Inflammatory macrophage treated with lipopolysaccharide for 1 hour (primary cell): ENCODE results near the gene HPSE2.
"Not testable (repeated sequence)": the region's sequence is repeated elsewhere in the genome, so short reads cannot be mapped to it uniquely, and the experiment has no call there.

Source experiments
- DNase-seq, 2 donors: peaks; one replicate each; pipeline ENCODE4 v3.0.0-alpha.2; 2020 to 2022

The HPSE2 gene

DNA sequence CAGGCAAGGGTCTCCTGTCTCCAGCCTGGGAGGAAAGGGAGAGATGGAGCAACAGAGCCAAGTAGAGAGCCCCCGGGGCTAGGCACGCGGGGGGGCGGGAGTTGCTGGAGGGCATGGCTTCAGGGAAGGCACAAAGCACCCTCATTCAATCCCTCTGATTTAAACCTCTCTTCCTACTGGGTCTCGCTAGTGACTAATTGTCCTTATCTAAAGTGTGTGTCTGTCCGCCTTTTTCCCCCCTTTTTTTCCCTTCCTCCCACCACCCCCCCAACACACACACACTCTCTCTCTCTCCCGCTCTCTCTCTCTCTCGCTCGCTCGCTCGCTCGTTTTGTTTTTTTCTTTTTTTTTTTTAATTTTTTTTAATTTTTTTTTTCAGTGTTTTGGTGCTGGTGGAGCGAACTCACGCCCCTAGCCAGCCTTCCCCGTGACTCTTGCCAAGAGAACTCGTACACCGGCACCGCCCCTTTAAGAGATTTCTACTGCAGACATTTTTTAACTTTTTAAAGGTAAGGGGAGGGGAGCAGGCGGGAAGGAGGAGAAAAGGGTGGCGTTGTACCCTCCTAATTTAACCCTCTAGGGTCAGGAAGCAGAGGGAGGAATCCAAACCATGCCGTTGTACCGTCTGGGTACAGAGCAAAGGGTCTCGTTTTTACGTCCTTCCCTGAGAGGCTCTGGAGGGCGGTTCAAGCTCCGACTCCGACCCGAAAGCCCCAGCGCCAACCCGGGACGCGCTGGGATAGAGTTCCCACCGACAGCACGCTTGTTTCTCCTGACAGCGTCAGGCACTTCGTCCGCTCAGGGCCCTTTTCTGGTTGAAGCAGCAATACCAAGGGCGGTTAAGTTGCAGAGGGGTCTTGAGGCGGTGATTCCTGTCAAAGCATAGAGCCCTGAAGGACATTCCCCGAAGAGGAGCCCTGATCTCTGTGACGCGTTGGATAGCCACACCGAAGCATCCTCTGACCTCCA lies at the start of gene HPSE2:
HPSE2 (minus strand) TSS at position 195 of the 969 bp plus-strand sequence.
- no peak for DNase-seq

DNA sequence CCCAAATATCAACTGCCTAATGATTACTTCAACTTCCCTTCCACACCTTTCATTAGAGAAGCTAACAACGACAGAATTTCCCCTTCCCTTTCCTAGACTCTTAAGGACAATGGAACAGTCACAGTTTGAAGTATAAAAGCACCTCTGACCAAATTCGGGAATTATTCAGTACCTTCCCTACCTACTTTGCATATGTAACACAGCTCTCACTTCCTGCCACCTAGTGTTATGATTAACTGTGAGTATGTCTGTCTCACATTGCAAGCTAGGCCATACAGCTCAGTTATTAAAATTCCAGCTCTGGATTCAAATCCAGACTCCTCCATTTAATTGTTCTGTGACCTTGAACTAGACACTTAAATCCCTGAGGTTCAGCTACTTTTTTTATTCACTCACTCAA lies 44.8 kb upstream of the HPSE2 start:
- DNase-seq: no peak

DNA sequence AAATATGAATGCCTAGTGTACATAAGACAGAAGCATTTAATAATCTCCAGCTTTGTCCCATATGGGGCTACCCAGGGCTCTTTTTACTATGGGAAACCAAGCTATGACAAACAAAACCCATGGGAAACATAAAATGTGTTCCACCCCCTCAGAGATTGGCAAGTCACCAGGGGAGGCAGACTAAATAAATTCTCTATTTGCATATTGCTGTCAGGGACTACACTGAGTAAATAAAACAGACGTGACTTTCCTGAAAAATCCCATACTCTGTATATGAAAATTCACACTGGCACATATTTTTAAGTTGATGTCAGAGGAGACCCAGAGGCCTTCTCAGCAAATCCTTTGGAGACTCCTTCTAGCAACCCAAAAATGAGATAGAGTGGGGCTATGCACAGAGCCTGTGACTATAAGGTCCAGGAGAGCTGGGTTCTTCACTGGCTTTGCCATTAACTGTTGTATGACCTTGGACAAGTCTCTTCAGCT lies 44.0 kb upstream of the HPSE2 start:
- DNase-seq: no peak

DNA sequence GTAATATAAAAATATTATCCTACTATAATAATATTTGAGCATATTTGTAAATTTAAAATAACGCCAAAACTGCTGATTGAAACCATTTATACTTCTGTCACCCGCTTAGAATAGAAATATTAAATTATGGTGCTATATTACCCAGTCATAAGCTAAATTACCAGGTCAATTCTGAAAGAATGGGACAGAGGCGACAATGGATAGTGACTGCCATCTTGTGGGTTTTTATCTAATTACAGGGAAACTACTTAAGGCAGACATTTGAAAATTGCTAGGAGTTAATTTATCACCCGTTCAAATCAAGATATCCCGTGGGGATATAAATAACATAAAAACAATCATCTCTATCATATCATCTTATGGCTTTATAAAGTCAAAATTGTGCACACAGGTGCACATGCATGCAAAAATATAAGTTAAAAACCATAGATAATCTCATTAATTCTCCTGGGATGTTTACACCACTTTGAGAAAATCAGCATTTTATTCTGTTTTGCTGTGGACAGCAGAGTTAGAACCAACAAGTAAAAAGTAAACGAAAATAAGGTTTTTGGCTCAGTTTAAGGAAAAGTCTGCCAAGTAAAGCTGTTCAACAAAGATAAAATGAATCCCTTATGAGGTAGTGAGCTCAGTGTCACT lies 41.3 kb upstream of the HPSE2 start:
- DNase-seq: peak; percentile 8 to 54

DNA sequence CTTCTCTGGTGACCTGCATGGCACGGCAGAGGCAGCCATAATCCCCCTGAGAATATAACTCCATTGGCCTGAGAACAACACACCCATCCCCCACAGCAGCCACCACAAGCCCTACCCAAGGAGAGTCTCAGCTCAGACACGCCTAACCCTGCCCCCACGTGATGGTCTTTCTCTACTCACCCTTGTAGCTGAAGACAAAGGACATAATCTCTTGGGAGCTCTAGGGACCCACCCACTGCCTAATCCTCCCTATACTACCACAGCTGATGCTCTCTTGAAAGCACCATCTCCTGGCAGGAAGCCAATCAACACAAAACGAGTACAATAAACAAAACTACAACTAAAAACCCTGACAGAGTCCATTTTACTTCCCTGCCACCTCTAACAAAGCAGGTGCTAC lies 30.7 kb upstream of the HPSE2 start:
- DNase-seq: no peak

DNA sequence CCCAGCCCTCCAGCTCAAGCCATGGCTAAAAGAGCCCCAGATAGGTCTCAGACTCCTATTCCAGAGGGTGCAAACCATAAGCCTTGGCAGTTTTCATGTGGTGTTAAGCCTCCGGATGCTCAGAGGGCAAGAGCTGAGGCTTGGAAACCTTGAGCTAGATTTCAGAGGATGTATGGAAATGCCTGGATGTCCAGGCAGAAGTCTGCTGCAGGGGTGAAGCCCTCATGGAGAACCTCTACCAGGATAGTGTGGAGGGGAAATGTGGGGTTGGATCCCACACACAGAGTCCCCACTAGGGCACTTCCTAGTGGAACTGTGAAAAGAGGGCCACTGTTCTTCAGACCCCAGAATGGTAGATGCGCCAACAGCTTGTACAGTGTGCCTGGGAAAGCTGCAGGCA lies 13.2 kb upstream of the HPSE2 start:
- no peak for DNase-seq

DNA sequence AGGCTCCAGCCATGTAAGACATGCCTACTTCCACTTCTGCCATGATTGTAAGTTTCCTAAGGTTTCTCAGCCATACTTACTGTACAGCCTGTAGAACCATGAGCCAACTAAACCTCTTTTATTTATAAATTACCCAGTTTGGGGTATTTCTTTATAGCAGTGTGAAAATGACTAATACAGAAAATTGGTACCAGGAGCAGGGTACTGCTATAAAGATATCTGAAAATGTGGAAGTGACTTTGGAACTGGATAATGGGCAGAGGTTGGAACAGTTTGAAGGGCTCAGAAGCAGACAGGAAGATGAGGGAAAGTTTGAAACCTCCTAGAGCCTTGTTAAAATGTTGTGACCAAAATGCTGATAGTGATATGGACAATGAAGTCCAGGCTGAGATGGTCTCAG lies 12.2 kb upstream of the HPSE2 start:
- not testable (repeated sequence) for DNase-seq

DNA sequence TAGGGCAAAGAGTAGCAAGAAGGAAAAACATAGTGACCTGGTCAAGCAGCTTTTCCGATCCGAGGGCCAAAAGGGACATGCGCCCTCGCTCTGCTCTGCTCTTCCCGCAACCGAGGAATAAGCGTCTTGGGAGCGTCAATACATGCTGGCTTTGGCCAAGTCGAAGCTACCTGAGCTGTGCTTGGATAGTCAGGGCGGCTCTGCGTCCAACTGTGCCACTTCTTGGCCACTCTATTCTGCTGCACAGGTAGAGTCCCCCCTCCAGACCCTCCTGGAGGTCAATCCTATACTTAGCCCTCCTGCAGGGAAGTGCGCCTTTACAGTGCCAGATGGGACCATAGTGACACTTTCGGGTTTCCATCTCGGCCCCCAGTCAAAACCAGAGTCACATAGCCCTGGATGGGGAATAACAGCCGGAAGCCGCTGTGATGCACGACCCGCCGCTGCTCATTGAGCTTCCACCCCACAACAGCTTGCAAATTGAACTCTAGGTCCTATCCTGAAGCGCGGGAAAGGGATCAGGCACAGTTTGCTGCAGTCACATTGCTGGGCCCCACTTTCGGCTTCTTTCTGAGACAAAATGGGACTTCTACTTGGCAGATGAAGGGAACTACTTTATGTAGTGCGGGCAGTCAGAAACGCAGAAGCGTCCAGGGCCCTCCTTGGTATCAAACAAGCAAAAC lies 1.1 kb upstream of the HPSE2 start:
- DNase-seq: no peak

DNA sequence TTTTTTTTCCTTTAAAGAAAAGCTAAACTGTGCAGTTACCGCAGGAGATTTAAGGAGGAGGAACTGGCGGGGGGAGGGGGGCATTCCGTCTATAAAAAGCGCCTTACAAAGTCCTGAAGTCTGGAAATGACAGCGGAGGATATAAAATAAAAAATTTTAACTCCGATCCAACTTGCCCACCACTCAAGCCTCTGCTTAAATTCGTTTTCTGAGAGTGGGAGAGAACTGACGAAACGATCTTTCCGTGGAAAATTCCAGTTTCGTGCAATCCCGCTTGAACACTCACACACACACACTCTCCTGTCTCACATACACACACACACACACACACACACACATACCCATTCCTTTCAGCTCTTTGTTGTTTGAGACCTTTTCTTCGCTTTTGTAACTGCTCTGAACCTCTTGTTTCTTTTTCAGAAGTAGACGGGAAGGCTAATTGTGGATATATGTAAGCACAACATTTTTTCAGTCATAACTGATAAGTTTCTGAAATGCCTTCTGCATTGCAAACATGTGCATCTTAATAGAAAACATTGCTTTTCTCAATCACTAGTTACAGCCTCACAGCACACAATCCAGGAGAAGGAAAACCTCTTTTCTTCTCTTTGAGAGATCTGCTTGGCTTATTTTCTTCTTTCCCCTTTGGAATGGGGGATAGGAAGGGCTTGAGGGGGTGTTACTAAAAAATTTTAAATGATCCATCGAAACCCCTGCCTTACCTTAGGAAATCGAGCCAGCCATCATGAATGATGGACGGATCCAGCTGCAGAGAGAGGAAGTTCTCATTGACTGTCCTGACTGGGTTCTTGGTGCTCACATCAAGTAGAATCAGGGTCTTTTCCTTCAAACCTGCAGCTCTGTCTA lies 628 bp downstream of the HPSE2 start:
- DNase-seq: peak; percentile 46 to 50

DNA sequence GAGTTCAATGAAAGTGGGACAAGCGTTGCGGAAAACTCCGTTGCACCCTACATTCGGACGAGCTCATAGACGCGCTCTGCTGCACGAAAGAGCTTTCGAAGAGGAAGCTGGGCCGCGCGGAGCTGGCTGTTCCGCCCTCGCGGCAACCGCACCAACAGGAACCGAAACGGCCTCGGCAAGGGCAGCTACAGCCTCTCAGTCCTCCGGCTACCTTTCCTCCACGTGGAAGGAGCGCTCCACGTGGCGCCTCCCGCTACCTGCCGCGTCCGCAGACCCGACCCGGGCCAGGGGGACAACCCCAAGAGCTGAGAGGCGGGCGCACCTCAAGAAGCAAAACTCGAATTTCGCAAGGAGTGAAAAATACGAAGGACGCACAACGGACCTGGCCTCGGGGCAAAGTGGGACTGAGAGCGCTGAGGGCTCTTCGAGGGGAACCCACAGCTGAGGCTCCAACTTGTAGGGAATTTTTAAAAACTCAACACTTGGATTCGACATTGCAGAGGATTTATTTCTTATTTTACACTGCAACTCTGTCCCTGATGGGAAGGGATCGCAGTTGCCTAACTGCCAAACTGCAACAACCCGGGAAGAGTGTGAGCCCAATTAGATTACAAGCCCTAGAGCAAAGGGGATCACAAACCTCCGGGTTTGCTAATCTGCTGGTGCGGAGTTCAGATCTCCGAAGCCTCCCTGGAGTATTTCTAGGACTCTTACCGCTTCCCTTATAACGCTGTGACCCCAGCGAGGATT lies 1.4 kb downstream of the HPSE2 start:
- DNase-seq: peak; percentile 77 to 78

DNA sequence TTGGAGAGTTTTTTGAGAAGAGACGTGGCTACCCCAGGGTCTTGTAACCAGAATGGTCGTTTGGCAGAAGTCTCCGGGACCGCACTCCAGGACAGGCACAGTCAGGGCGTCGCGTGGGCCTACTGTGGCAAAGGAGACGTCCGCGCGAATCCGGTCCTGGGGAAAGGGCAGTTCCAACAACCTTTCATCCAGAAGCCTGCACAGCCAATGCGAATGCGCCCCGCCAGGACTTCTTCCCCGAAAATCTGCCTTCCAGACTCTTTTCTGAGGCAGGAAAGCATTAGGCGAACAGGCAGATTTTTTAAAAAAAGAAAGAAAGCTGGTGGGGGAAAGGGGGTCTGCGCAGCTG lies 2.0 kb downstream of the HPSE2 start:
- DNase-seq: no peak

DNA sequence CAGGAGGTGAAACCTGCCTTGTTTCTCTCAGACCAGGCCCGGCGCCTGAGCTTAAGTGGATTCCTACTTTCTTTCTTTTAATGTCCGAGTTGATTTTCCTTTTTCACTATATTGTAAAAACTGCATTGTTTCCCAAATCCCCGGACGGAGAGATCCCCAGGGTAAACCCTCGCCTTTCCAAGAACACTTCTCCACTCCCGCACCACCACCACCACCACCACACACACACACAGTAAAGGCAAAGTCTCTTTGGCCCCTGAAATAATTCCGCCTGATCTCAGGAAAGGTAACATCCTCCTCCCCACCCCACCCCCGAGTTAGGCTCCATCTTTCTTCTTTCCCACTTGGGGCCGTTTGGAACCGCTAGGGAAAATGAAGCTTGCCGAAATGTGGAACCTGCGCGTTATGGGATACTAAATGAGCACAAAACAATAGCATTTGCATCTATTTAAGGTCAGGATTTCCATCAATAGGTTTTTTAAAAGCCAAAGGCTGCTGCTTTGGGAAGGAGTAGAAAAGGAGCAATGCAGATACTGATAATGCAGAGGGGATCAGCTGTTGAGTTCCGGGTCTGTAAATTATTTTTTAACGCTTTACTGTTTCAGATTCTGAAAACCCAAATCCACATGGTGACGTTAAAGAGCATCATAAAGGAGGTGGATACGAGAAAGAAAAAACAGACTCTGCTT lies 2.5 kb downstream of the HPSE2 start:
- no peak for DNase-seq

DNA sequence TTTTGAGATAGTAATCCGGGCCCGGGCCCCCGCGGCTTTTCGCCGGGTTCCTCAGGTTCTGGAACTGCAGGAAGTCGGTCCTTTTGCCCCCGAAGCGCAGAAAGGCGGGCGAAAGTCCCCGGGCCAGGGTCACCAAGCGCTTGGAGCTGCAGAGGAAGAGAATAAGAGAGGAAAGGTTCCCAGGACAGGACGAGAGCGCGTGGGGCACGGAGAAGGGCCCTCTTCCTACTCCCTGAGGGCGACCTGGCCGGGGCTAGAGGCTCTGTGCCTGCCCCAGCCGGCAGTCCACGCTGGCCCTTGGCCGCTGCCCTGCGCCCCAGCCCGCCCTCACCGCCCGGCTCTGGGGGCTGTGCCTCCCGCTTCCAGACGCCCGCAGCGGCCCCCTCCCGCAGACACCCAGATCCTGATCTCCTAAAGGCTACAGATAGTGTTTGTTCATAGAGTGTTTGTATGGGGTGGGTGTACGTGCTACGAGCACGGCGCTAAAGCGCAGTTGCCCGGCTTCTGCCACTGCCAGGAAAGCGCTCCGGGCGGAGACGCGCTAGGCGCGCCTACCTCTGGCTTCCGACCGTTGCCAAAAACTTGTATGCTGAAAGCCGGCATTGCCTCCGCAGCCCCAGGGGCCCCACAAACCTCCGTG lies 3.2 kb downstream of the HPSE2 start:
- no peak for DNase-seq

DNA sequence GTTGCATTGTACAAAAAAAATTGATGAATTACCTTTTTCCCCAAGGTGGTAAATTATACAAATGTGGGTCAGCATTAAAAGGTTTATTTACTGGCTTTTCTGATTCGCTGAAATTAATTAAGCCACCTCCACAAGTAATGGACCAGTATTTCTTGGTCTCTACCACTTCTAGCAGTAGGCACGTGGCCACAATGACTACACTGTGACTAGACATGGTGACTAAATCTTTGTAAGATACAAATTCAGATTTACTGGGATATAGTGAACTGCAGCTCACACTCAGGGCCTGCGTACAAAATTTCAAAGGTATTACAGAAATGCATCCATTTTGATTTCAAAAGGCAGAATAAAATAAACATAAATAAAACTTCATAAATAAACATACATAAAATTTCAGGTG lies 10.9 kb downstream of the HPSE2 start:
- DNase-seq: no peak

DNA sequence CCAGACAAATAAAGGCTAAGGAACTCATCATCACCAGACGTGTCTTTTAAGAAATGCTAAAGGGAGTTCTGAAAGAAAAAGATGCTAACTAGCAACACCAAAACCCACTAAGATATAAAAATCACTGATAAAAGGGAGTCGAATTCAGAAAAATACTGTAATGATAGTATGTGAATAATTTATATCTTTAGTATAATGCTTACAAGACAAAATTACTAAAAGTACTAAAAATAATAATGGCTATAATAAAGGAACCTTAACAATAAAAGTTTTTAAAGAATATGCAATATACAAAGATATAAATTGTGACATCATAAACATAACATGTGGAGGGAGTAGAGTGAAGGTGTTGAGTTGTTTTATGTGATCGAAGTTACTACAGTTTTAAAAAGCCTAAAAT lies 28.3 kb downstream of the HPSE2 start:
- DNase-seq: no peak

DNA sequence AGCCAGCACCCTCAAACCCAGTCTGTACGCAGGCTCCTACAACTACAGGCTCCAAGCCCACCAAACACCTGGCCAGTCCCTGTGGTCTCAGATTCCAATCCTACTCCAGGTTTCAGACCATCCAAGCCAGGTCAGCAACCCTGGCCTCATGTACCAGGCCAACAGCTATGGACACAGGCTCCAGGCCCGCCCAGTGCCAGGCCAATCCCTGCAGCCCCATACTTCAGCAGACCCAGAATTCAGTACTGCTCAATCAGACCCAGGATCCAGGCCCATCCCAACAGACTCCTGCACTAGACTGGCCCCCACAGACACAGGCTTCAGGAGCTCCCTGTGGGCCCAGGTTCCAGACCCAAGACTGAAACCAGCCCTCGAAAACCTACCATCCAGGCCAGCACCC lies 32.3 kb downstream of the HPSE2 start:
- DNase-seq: no peak

DNA sequence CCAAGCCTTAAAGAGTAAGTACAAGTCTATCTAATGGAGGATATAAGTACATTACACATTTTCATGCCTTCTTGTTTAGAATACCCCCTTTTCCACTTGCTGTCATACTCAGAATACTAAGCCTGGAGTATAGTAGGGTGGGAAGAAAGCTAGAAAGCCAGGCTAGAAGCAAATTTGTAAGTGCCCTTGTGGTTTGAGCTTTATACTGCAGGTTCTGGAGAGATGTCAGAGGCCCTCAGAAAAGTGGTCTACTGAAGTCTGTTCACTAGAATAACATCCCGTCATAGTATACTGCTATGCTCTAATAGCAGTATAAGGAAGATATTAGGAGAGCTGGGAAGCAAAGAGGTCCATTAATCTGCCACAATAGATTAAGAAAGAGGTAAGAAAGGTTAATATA lies 62.7 kb downstream of the HPSE2 start:
- no peak for DNase-seq

DNA sequence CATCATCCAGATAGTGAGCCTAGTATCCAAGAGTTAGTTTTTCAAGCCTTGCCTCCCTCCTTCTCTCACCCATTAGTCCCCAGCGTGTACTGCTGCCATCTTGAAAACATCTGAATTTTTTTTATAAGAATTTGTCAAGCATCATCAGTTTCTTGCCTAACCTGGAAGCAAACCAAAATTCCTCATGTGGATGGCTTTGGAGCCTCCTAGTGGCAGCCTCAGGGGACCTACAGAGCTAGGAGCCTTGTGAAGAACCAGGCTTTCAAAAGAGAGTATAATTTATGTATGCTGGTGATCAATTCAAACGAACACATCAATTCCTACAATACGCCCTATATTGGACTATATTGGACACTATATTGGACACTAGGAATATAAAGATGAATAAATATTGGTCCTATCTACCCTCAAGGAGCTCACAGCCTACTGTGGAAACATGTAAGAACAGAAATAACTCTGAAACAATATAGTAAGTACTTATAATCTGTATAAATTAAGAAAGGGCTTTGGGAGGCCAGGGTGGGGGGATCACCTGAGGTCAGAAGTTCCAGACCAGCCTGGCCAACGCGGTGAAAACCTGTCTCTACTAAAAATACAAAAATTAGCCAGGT lies 63.4 kb downstream of the HPSE2 start:
- peak; percentile 10 to 27 for DNase-seq

DNA sequence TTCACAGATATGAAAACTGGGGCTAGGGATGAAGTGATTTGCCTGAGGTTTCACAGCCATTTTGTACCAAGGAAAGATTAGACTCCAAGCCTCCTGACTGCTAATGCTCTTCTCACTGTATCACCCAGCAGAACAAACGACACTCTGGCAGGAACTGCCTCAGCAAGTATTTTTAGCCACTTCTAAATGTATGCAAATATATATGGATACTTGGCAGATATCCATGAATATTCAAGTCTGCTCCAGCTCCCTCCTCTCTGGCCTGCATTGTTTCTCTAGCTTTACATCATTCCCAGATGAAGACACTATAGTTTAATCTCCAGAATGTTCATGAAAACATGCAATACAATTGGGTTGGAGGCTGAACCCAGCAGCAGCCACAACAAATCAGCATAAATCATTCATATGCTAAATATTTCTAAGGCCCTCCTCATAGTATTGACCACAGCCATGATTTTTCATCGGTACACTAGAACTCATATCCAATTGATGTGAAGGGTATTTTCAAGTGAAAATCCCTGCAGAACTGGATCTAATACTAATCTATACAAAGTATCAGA lies 65.5 kb downstream of the HPSE2 start:
- no peak for DNase-seq

DNA sequence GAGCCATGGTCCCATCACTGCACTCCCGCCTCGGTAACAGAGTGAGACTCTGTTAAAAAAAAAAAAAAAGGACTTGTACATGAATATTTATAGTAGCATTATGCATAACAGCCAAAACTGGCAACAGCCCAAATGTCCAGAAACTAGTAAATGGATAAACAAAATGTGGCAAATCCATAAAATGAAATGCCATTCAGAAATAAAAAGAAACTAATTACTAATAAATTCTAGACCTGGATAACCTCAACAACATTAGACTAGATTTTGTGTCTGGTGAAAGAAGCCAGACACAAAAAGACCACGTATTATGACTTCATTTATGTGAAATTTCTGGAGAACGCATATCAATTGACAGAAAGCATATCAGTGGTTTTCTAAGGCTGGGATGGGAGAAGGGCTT lies 74.5 kb downstream of the HPSE2 start:
- no peak for DNase-seq
